Measurements from ENCODE around the gene SNAP23.
A peak's percentile ranks its signal among the peaks of the same experiment; 100 is the strongest.
"Not testable (repeated sequence)": the region's sequence is repeated elsewhere in the genome, so short reads cannot be mapped to it uniquely, and the experiment has no call there.

Gene SNAP23

GRCh38 chr15:42553554-42553953, 58.1 kb downstream of the SNAP23 start:
- no peak for TF ChIP-seq CTCF (conservative IDR thresholded peaks at IDR 0.05; ENCODE audit: low read depth, low read length)
- no peak for DNase-seq (ENCODE audit: low read depth)
- no peak overlapping the region for H3K4me3 ChIP-seq (ENCODE audit: low read depth, low read length)

GRCh38 chr15:42556550-42557207, 61.2 kb downstream of the SNAP23 start:
- not testable (repeated sequence) for DNase-seq (ENCODE audit: low read depth); H3K4me3 ChIP-seq (ENCODE audit: low read depth, low read length)

GRCh38 chr15:42558739-42559138, 63.3 kb downstream of the SNAP23 start:
- no peak for DNase-seq (ENCODE audit: low read depth)
- TF ChIP-seq CTCF (conservative IDR thresholded peaks at IDR 0.05; ENCODE audit: low read depth, low read length), result no peak
- no peak overlapping the region for H3K4me3 ChIP-seq (ENCODE audit: low read depth, low read length)

- peak; percentile 99 for DNase-seq (ENCODE audit: low read depth)
- peak within 1 kb of the TSS; percentile 76 for H3K4me3 ChIP-seq (ENCODE audit: low read depth, low read length)
- no peak for TF ChIP-seq CTCF (conservative IDR thresholded peaks at IDR 0.05; ENCODE audit: low read depth, low read length)
Observed at GRCh38 chr15:42575188-42576039, 80.0 kb downstream of the SNAP23 start, which contains the start of gene STARD9. STARD9 (plus strand) TSS chr15:42575606; CDS start chr15:42575716, 110 bp downstream.

GRCh38 chr15:42576040-42576594, 80.7 kb downstream of the SNAP23 start:
- TF ChIP-seq CTCF (conservative IDR thresholded peaks at IDR 0.05; ENCODE audit: low read depth, low read length), result no peak
- no peak for DNase-seq (ENCODE audit: low read depth)
- peak overlapping the region; percentile 76 for H3K4me3 ChIP-seq (ENCODE audit: low read depth, low read length)

GRCh38 chr15:42576776-42577175, 81.3 kb downstream of the SNAP23 start:
- no peak for TF ChIP-seq CTCF (conservative IDR thresholded peaks at IDR 0.05; ENCODE audit: low read depth, low read length)
- H3K4me3 ChIP-seq (ENCODE audit: low read depth, low read length), result no peak overlapping the region
- no peak for DNase-seq (ENCODE audit: low read depth)

GRCh38 chr15:42577514-42578031, 82.1 kb downstream of the SNAP23 start:
- peak; percentile 76 for DNase-seq (ENCODE audit: low read depth)
- TF ChIP-seq CTCF (conservative IDR thresholded peaks at IDR 0.05; ENCODE audit: low read depth, low read length), result no peak
- peak overlapping the region; percentile 17 for H3K4me3 ChIP-seq (ENCODE audit: low read depth, low read length)
